ENCODE measurements around the gene CXCL17.

CXCL17 gene

DNA sequence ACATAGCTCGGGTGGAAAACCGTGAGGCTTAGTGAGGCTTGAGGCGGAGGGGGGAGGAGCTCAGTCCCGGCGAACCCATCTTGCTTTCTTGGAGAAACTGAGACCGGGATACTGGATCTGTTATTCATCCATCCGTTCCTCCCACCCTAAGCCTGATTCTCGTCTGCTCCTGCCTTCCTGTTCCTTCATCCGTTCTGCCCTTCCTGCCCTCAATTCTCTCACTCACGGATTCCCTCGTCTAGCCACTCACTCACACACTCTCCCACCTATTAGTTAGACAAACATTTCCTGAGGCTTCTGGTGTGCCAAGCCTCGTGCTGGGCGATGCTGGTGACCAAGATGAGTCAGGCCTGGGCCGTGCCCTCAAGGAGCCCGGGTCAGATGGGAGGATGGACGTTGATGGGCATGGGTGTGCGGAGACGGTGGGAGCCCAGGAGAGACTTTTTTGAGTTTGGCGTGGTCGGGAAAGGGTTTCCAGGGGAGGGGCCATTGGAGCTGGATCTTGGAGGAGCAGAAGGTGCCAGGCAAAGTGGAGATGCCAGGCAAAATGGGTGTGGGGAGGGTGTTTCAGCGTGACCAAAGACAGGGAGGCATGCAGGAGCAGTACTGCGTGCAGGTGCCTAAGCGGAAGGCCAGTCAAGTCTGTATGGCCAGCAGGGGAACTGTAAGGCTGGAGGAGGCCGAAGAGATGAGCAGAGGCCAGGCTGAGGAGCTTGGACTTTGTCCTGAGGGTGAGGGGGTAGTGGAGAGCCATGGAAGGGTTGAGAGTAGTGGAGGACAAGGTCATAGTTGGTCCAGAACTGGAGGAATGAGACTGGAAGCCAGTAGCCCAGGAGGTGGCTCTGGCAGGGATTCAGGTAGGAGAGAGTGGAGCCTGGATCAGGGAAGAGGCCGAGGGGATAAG is 45.2 kb downstream of the CXCL17 start:
- DNase-seq = no peak

DNA sequence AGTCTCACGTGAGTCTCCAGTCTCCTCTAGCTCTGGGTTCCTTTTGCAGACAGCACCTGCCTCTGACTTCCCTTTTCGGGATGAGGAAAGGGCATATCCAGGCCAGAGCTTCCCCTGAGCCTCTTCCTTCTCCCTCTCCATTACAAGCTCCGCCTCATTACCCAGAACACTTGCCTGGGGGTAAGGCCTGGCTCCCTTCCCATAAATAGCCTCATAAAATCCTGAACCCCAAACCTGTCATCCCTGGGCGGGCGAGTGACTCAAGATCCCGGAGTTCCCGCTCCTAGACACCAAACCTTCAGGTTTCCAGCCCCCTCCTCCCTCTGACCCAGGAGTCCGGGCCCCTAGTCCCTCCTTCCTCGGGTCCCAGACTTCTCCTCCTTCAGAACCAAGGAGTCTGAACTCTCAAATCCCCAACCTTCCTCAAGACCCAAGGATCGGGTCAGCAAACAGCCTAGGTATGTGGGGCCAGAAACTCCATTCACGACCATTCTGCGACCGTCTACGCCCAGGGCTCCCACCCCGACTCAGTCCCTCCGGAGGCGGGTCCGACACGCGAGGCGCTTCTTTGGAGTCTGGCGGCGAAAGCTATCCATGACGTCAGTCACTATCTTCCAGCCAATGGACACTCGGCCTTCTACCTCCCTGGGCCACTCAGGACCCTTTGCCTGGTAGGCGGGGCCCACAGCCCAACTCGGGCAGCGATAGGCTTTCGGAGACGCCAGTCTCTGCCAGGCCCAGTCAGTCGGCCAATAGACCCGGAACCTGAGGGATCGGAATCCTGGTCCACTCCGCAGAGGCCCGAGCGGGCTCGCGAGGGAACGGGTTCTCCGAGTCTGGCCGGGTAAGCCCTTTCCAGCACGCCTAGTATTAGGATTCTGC is 46.1 kb downstream of the CXCL17 start:
- peak; percentile 96 for DNase-seq

DNA sequence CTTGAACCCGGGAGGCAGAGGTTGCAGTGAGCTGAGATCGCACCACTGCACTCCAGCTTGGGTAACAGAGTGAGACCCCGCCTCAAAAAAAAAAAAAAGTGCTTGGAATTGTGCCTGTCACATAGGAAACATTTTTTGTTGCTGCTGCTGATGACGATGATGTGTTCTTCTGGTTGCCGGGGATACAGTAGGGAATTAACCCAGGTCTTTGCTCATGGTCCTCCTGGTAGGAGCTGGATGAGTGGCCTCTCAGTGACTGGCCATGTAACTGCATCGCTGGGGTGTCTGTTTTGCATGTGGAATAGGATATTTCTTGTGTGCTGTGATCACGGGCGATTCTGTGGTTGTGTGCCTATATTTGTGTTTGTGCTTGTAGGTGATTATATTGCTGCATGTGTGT is 48.0 kb downstream of the CXCL17 start:
- DNase-seq = no peak

DNA sequence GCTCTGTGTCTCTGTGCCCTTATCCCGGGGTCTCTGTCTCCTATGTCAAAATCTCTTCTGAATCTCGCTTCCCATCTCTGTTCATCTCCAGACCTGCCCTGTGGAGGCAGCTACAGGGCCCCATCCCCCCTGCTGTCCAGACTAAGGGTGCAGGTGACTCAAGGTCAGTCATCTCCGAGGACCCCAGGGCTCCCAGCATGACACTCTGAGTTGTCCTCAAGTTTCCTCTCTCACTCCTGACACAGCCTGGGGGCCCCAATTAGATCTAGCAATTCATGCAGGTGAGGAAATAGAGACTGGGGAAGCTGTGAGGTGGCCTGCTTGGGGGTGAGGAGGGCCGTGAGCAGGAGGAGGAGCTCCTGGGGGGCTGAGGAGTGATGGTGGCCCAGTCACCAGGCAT is 50.6 kb downstream of the CXCL17 start:
- DNase-seq = no peak

DNA sequence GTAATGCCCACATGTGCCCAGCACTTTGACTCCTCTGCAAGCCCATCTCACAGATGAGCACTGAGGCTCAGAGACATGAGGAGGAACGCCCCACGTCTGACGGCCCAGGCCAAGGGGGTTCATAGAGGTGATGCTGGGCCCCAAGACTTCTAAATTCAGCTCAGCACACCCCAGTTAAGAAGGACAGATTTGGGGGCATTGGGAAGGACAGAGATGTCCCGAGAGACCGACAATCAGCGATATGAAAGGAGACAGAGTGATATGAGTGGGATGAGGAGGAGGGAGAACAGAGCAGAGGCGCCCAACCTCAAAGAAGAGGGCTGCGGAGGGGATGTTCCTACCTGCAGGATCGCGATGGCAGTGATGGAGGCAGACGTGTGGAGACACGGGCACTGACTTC is 52.8 kb downstream of the CXCL17 start, which contains the start of gene CNFN:
Gene CNFN, minus strand, starts transcription at position 399 of the 400 bp plus-strand sequence. CDS start 1,260 bp downstream, outside the sequence.
- no peak for DNase-seq

DNA sequence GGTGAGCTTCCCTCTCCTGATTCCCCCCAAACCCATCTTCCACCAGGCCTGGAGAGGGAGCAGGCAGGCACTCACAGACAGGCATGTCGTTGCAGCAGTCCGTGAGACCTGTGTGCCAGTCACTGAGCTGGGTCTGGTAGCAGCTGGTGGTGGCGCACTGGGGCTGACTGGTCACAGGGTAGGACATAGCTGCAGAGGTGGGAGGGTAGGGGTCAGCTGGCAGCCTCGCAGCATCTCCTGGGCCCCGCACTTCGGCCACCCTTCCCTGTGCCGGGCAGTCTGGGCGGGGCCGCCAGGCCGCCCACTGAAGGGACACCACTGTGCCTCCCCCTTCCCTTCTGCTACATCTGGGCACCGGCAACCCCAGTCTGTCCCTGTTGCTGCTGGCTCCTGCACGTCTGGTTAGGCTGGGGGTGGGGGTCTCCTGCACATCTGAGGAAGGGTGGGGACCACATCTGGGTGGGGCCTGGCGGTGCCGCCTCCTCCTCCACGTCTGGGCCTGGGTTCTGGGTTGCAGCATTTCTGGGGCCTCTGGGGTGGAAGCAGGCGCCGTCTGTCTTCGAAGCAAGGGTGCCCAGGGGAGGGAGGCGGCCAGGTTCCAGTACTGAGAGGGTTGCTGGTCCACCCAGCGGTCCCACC is 53.8 kb downstream of the CXCL17 start:
- DNase-seq = no peak

DNA sequence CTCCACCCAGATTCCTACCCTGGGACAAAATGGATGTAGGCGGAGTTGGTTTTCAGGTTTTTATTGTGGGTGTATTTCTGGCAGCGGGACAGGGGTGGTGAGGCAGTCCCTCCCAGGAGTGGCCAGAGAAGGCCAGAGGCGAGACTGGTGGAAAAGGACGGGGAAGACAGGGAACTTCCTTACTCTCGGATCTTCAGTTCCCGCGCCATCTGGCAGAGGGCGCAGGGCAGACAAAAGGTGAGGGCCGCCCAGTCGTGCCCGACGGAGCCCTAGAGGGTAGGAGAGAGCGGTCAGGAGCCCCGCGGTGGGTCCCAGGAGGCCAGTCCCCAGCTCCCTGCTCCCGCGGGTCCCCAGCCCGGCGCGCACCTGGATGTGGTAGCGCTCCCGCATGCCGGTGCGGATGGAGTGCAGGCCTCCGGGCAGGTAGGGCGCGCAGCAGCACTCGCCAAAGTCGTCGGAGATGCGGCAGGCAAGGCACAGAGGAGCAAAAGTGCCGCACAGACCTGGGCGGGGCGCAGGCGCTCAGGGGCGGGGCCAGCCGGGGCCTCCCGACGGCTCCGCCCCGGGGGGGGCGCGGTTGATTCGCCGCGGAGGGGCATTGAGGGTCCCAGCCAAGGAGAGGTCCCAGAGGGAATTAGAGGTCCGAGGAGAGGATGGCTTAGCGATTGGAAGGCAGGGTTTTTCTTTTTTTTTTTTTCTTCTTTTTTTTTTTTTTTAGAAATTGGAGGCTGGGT is 55.6 kb downstream of the CXCL17 start:
- DNase-seq = peak; percentile 59

DNA sequence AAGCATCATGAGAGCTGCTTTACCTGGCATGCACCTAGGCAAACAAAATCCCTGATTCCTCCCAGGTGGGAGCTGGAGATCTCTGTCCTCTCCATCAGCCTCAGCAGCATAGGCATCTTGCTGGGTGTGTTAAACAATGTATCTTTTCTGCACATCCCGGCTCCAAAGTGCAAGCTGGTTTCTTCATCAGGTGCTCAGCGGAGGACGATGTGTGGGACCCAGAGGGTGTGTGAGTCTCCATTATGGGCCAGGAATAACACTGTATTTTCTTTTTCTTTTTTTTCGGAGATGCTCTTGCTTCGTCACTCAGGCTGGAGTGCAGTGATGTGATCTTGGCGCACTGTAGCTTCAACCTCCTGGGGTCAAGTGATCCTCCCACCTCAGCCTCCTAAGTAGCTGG is 62.6 kb downstream of the CXCL17 start:
- no peak for DNase-seq

Data from NCI-H2171 (cell line).